Activated CD8-positive, alpha-beta memory T cell treated with anti-CD3 and anti-CD28 coated beads, Interleukin-2, amount 50 U/mL, for 48 hours (primary cell): ENCODE data around the gene SPRYD3.
"Not testable (repeated sequence)": the region's sequence is repeated elsewhere in the genome, so short reads cannot be mapped to it uniquely, and the experiment has no call there.

Experiments
- DNase-seq: peaks from one replicate; pipeline ENCODE4 v3.0.0-alpha.2; 2020

The SPRYD3 gene, protein sequence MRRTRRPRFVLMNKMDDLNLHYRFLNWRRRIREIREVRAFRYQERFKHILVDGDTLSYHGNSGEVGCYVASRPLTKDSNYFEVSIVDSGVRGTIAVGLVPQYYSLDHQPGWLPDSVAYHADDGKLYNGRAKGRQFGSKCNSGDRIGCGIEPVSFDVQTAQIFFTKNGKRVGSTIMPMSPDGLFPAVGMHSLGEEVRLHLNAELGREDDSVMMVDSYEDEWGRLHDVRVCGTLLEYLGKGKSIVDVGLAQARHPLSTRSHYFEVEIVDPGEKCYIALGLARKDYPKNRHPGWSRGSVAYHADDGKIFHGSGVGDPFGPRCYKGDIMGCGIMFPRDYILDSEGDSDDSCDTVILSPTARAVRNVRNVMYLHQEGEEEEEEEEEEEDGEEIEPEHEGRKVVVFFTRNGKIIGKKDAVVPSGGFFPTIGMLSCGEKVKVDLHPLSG

DNA sequence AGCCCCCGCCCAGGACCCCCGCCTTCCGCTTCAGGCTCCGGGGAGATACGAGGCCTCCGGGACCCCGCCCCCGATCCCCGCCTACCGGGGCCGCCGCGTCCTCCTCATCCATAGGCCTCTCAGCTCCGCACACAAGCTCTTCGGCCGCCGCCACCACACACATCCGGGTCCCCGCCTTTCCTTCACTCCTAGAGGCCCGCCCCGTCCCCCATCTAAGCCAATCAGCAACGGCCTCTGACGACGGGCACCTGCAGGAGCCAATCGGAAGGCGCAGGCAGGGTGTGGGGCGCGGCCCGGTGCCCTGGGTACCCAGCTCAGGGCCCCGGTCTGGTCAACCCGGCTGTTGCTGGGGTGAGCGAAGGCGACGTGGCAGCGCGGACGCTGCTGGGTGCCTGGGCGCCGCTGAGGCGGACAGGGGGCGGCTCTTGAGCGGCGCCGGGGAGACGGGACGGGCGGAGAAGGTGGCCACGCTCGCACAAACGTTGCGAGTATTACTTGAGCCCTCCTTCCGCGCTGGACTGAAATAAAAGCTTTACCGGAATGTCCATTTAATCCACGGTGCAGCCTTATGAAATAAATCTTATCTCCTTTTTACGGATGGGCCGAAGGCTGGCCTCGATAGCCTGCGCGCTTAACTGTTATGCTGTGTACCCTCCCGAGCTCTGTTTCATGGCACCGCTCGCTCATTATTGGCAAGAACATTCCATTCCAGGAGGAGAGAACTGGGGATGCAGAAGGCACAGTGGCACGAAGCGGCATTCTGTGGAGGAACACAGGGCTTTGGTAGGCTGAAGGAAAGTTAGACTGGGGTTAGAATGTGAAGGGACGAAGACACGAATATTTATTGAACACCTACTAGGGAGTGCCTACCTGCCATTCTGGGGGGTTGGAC, at the start of gene SPRYD3:
SPRYD3 (minus strand) TSS at position 165 of the 892 bp plus-strand sequence; CDS start at position 108, 57 bp downstream.
- peak; percentile 98 for DNase-seq

- DNase-seq: no peak
Measured at GRCh38 chr12:53127169-53127568, 48.0 kb upstream of the SPRYD3 start.

GRCh38 chr12:53124352-53124723, 45.1 kb upstream of the SPRYD3 start:
- DNase-seq: no peak

DNA sequence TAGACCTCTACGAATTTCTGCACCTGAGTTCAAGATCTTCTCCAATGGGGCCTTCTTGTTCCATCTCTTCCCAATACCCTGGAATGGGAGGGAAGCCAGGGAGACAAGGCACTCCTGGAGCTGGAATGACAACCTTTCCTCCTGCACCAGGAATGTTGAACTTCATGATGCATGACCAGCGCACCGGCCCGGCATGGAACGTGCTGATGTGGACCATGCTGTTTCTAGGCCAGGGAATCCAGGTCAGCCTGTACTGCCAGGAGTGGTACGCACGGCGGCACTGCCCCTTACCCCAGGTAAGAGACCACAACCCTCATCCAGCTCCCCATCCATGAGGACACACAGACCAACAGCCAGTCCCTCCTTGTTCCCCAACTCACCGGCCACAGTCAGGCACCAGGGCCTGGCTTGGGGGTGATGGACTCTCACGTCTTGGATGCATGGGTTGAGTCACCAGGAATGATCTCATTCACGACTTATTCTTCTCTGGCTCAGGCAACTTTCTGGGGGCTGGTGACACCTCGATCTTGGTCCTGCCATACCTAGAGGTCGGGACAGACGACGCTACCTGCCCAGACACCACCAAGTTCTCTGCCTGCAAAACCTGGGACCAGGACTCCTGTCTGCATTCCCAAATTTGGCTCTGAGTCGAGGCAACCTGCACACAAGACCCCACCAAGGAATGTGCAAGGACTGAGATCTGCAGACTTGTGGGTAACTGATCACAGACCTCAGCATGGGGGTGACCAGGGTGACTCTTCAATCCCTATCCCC, 44.6 kb upstream of the SPRYD3 start:
- DNase-seq: no peak

GRCh38 chr12:53122961-53123468, 43.8 kb upstream of the SPRYD3 start:
- DNase-seq: no peak

DNA sequence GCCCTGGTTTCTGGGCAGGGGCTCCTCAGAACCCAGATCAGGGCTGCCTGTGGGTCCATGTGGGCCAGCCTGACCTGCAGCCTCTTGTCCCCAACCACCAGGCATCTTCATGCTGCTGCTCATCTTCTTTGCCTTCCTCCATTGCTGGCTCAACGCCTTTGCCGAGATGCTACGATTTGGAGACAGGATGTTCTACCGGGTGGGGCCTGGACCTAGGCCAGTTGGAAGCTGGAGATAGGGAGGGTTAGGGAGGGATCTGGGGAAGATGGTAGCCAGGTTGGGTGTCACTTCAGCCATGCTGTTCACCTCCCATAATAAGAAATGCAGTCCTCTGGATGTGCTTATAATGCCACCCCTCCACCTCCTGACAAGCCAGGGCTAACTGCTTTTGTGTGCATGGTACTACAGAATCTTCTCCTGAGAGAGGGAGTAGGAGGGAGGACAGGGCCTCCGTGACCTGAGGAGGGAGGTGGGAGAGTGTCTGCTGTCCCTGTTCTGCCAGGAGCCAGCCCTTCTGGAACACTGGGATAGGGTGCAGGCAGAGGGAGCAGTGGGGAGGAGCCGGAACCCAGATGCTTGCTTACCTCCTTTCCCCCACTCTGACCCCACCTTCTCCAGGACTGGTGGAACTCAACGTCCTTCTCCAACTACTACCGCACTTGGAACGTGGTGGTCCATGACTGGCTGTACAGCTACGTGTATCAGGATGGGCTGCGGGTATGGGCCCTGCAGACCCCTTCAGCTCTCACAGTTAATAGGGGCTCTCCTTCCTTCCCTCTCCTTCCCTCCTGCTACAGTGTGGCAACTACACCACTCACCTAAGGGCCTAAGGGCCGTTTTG, 41.7 kb upstream of the SPRYD3 start:
- DNase-seq: no peak

DNA sequence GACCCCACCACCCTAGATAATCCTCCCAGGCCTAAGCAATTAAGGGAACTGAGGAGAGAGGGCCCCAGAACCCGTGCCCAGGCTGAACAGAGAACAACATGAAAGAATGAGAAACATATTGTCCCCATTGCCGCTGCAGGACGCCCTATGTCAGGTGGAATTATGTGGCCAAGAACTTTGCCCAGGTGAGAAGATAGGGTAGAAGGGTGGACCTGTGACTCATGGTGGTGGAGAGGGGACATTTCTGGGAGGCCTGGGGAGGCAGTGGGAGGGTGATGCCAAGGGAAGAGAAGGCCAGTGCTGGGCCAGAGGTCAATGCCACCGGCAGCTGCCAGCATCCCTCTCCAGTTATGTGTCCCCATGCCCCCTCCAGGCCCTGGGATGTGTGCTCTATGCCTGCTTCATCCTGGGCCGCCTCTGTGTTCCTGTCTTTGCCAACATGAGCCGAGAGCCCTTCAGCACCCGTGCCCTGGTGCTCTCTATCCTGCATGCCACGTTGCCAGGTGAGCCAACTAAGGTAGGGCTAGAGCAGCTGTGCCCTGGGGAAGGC, 39.6 kb upstream of the SPRYD3 start:
- DNase-seq: no peak

GRCh38 chr12:53115891-53116648, 36.9 kb upstream of the SPRYD3 start:
- DNase-seq: no peak

DNA sequence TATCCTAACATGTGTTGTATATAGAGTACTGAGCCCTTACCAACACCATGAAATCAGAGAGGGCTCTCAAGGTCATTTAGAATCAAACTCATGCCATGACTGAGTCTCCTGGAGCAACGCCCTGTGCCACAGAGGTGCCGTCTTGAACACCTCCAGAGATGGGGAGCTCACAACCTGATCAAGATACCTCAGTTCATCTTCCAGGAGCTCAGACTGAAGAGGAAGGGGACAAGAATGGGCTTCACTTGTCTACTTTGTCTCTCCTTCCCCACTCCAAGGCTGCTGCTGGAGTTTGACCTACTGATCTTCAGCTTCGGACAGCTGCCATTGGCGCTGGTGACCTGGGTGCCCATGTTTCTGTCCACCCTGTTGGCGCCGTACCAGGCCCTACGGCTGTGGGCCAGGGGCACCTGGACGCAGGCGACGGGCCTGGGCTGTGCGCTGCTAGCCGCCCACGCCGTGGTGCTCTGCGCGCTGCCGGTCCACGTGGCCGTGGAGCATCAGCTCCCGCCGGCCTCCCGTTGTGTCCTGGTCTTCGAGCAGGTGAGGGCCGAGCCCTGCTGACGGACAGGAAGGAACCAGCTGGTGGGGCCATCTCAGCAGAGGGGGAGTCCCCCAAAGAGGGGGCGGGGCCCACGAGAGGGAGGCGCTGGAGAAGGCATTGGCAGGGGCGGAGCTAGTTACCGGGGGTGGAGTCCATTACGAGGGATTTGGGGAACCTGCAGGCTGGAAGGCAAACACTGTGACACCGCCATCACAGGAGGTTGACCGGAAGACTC, 36.1 kb upstream of the SPRYD3 start:
- no peak for DNase-seq

GRCh38 chr12:53113951-53114350, 34.8 kb upstream of the SPRYD3 start:
- DNase-seq: no peak

GRCh38 chr12:53113136-53113705, 34.0 kb upstream of the SPRYD3 start:
- DNase-seq: no peak

GRCh38 chr12:53112431-53112830, 33.2 kb upstream of the SPRYD3 start:
- not testable (repeated sequence) for DNase-seq

GRCh38 chr12:53107122-53107521, 27.9 kb upstream of the SPRYD3 start:
- DNase-seq: no peak

- no peak for DNase-seq
Measured at GRCh38 chr12:53105712-53106439, 26.7 kb upstream of the SPRYD3 start.

GRCh38 chr12:53105256-53105655, 26.1 kb upstream of the SPRYD3 start:
- DNase-seq: no peak

DNA sequence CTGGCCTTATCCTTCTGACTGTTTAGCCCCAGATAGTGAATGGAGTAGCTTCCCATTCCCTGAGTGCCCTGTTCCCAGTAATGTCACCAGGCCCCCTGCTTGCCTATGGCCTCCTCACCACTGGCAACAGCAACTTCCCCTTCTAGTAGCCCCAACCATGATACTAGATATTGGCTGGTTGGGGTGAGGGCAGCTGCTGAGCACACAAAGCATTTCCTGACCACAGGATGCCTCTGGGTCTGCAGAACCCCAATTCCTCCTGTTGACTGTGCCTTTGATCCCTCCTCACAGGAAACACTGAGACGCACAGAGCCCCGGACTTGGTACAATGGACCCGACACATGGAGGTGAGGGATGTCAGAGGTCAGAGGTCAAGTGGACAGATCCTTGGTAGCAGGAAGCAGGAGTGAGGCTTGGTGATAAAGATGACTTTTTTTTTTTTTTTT, 24.7 kb upstream of the SPRYD3 start:
- no peak for DNase-seq

DNA sequence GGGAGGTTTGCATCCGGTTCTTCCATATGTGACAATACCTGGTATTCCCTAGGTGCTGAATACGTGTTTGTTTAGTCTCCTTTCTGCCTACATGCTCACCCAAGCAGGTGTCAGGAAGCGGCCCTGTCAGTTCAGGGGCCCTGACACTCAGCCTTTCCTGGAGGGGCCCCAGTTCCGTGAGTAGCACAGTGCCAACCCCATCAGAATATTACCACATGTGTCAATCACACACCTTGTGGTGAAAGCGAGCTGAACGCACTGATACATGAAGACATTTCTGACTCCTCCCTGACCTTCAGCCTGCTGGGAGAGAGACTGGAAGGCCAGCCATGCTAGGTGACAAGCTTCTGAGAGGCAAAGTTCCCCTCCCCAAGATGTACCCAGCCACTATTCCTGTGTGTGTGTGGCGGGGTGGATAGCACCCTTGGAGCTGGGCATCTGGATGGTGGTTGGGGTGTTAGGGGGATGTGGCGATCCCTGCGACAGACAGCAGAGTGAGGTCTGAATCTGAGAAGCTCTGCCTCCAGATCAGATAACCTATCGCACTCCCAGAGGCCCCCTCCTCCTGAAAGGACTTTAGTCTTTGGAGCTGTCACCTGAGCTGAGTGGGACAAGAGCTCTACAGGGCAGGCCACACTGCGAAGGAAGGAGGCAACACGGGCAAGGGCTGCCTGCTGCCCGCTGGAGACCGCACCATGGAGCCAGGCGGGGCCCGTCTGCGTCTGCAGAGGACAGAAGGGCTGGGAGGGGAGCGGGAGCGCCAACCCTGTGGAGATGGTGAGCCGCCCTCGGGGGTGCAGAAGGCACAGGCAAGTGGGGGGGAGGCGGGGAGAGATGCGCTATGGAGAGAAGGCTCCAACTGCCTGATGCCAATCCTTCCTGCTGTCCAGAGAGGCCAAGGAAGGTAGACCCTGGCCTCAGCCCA, 24.0 kb upstream of the SPRYD3 start, which contains the start of gene SOAT2:
SOAT2 (plus strand) TSS at position 604 of the 925 bp plus-strand sequence; CDS start at position 696, 92 bp downstream.
- DNase-seq: peak; percentile 75
